HepG2 (cell line): ENCODE measurements around the gene PRKACB. TPM values are rescaled to one million over a fixed set of nuclear protein-coding genes. Genes with fewer than 3 reads are reported as not detected.

Source experiments
- ATAC-seq: fragments of 200-7000 bp; cut with Tn5 transposase; 3 replicates; pipeline ENCODE4 v1.9.1; 2020; ENCODE audit warnings: mild to moderate bottlenecking, moderate library complexity
- BruUV-seq: library from RNA; stranded (reverse); fragments of 400-500 nt; replicated peaks from 2 replicates; lab custom pipeline; 2021; lab: Mats Ljungman, UMichigan
- CTCF ChIA-PET: fragments of 300-600 bp; formaldehyde crosslinking; extraction: SDS; loops from one replicate; lab custom pipeline; 2021; ENCODE audit warnings: low total read pairs, inconsistent platforms, low intra/inter-chr PET ratio; lab: Yijun Ruan, JAX
- POLR2A ChIA-PET: fragments of 350-600 bp; sonication (Branson Sonifier 250); formaldehyde crosslinking; loops from one replicate; lab custom pipeline; 2020; ENCODE audit warnings: antibody characterized with exemption, inconsistent platforms; lab: Yijun Ruan, JAX
- DNase-seq: peaks from one replicate; pipeline ENCODE4 v3.0.0-alpha.2; 2015; ENCODE audit warnings: low spot score
- FAIRE-seq: peaks from 3 replicates; lab custom pipeline; 2011; peaks lifted over from hg19 to GRCh38; lab: Jason Lieb, UNC
- H2AFZ ChIP-seq: one replicate; pipeline ENCODE4 v1.6.1; 2011; ENCODE audit warnings: low read length, inconsistent platforms
- H3K27ac ChIP-seq: fragments of 300-600 bp; 3 replicates; pipeline ENCODE4 v1.8.0; 2011; ENCODE audit warnings: mixed run types, mild to moderate bottlenecking, mixed read lengths, low read length, inconsistent platforms; ENCODE audit not compliant: insufficient read depth; ENCODE audit errors: extremely low read length
- H3K27me3 ChIP-seq, 2 experiments: fragments of 200-600 bp in 1 of 2; 2 replicates in 1 of 2; 3 replicates in 1 of 2; pipeline versions ENCODE4 v1.6.0 to v1.8.0; 2011; ENCODE audit warnings: low read length in 2 of 2, mild to moderate bottlenecking in 2 of 2, moderate library complexity in 2 of 2, inconsistent platforms in 1 of 2; ENCODE audit not compliant: insufficient read depth in 2 of 2, control insufficient read depth in 1 of 2
- H3K36me3 ChIP-seq, 2 experiments: fragments of 200-600 bp in 1 of 2; replicated peaks in 1 of 2; 2 replicates in 1 of 2; 3 replicates in 1 of 2; pipeline versions ENCODE4 v1.5.1 to v1.8.0; 2011; ENCODE audit warnings: low read length in 2 of 2, inconsistent platforms in 1 of 2; ENCODE audit not compliant: insufficient read depth in 2 of 2, control insufficient read depth in 1 of 2
- H3K4me1 ChIP-seq: 2 replicates; pipeline ENCODE4 v1.5.1; 2012; ENCODE audit warnings: low read length, inconsistent platforms; ENCODE audit not compliant: insufficient read depth
- H3K4me2 ChIP-seq: 2 replicates; pipeline ENCODE4 v1.6.0; 2011; ENCODE audit warnings: low read depth, low read length, inconsistent platforms
- H3K4me3 ChIP-seq, 3 experiments: fragments of 200-600 bp in 1 of 3; sonication (generic), shearing (Covaris generic) in 1 of 3; replicated peaks in 1 of 3; 2 replicates each; pipeline ENCODE4 v1.5.1; 2011 to 2016; ENCODE audit warnings: low read length in 3 of 3, inconsistent platforms in 2 of 3, low read depth in 2 of 3, mild to moderate bottlenecking in 2 of 3, control low read depth in 1 of 3, mixed read lengths in 1 of 3; ENCODE audit not compliant: insufficient read depth in 1 of 3
- H3K79me2 ChIP-seq: one replicate; pipeline ENCODE4 v1.6.1; 2011; ENCODE audit warnings: low read length, inconsistent platforms; ENCODE audit not compliant: insufficient read depth
- H3K9ac ChIP-seq: 2 replicates; pipeline ENCODE4 v1.6.0; 2011; ENCODE audit warnings: mild to moderate bottlenecking, low read depth, low read length, inconsistent platforms; ENCODE audit not compliant: insufficient read depth
- H3K9me3 ChIP-seq: 2 replicates; pipeline ENCODE4 v1.5.1; 2012; ENCODE audit warnings: mild to moderate bottlenecking, low read length
- H4K20me1 ChIP-seq: 2 replicates; pipeline ENCODE4 v1.6.0; 2011; ENCODE audit warnings: inconsistent platforms, mild to moderate bottlenecking, low read length, moderate library complexity; ENCODE audit not compliant: insufficient read depth
- MXD1 ChIP-seq: sonication (generic); formaldehyde crosslinking; IDR thresholded peaks from 2 replicates; pipeline ENCODE4 v1.4.0; 2020; ENCODE audit warnings: mild to moderate bottlenecking, missing genetic modification reagents
- POLR2G ChIP-seq: fragments of 200-400 bp; formaldehyde crosslinking; IDR thresholded peaks from 2 replicates; pipeline ENCODE4 v1.6.1; 2018; ENCODE audit warnings: mild to moderate bottlenecking, low read depth, low read length, moderate library complexity
- SNAPC2 ChIP-seq: sonication (generic); formaldehyde crosslinking; IDR thresholded peaks from 2 replicates; pipeline ENCODE4 v1.8.1; 2022; ENCODE audit warnings: mild to moderate bottlenecking, missing genetic modification reagents
- TCF7L2 ChIP-seq: IDR thresholded peaks from 2 replicates; pipeline ENCODE4 v1.6.1; 2011; ENCODE audit warnings: mild to moderate bottlenecking, low read depth, low read length, moderate library complexity
- ZNF484 ChIP-seq: sonication (generic); formaldehyde crosslinking; IDR thresholded peaks from 2 replicates; pipeline ENCODE4 v1.5.1; 2020; ENCODE audit warnings: mild to moderate bottlenecking, low read depth, missing genetic modification reagents, borderline replicate concordance
- ZNF569 ChIP-seq: sonication (generic); formaldehyde crosslinking; IDR thresholded peaks from 2 replicates; pipeline ENCODE4 v1.5.0; 2020; ENCODE audit warnings: mild to moderate bottlenecking, missing genetic modification reagents, moderate library complexity, borderline replicate concordance
- ZNF607 ChIP-seq: sonication (generic); formaldehyde crosslinking; IDR thresholded peaks from 2 replicates; pipeline ENCODE4 v1.5.1; 2020; ENCODE audit warnings: missing genetic modification reagents, mild to moderate bottlenecking, borderline replicate concordance
- ZNF670 ChIP-seq: sonication (generic); formaldehyde crosslinking; IDR thresholded peaks from 2 replicates; pipeline ENCODE4 v1.8.0; 2022; ENCODE audit warnings: mild to moderate bottlenecking, missing genetic modification reagents, borderline replicate concordance
- ZNF709 ChIP-seq: sonication (generic); formaldehyde crosslinking; IDR thresholded peaks from 2 replicates; pipeline ENCODE4 v1.5.0; 2020; ENCODE audit warnings: mild to moderate bottlenecking, missing genetic modification reagents
- WGBS: methylation state at CpG from one replicate; pipeline ENCODE4 v1.1.6; 2017; ENCODE audit warnings: low lambda C conversion rate; 5-methylcytosine and 5-hydroxymethylcytosine counted together
- in situ Hi-C: cut with HindIII; loops from 2 replicates; pipeline ENCODE4 v1.10.0; 2017; ENCODE audit warnings: low pct_unique_long_range_greater_than_20kb; ENCODE audit not compliant: extremely low pct_ligation_motif_present
- intact Hi-C: fragments of 100-400 bp; cut with micrococcal nuclease; formaldehyde crosslinking; loops from one replicate; pipeline ENCODE4 v1.10.0; 2022; ENCODE audit not compliant: unreplicated experiment
- polyA plus RNA-seq, 8 experiments: library from polyadenylated mRNA; depleted of rRNA in 3 of 8; stranded (reverse) in 7 of 8; unstranded in 1 of 8; fragments of >200 nt; fragmentation: Illumina TruSeq in 4 of 8; extraction: Trizol in 4 of 8; gene quantifications; 2 replicates each; pipeline versions ENCODE4 v1.2.1 to v1.2.3, GENCODE V29; 2011 to 2016; ENCODE audit warnings: low read depth in 4 of 8, missing spikeins in 1 of 8, mixed read lengths in 1 of 8; ENCODE audit not compliant: insufficient read depth in 1 of 8
- total RNA-seq, 5 experiments: library from RNA; depleted of rRNA; stranded (reverse); fragments of >200 nt; fragmentation: Illumina TruSeq; extraction: Trizol; gene quantifications; 2 replicates each; pipeline ENCODE4 v1.2.3, GENCODE V29; 2016; ENCODE audit warnings: low read depth in 1 of 5
- TF ChIP-seq, protein P1 (sequence below): sonication (generic); formaldehyde crosslinking; IDR thresholded peaks from 2 replicates; pipeline ENCODE4 v1.4.0; 2020; ENCODE audit warnings: low read depth, mild to moderate bottlenecking, missing genetic modification reagents

Gene PRKACB
- total and polyA plus RNA-seq, 2 of the 13 experiments (the other 11 are each of a cell fraction or from before 2014, with no cell fraction given) = 3.5 to 5.8 TPM

DNA sequence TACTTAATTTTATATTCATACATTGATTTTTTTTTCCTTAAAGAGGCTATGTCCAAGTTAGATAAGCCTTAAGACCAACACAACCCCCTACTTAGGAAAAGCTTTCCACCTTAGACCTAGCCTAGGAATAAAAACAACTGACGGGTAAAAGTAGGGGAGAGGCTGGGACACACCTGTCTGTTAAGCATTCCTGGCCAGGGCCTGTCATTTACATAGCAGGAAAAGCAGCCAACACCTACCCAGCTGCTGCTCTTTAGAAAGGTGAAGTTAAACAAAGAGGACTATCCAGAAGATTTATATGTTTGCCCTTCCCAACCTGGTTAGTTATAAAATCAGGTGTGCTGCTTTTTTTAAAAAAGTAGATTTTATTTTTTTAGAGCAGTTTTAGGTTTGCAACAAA is 128.3 kb downstream of the PRKACB start:
- DNase-seq (no peak), FAIRE-seq (no peak), ATAC-seq (no peak)
- no TSS peak for BruUV-seq
- in situ Hi-C loops (no loop called here), intact Hi-C loops (no loop called here)
- Histone ChIP-seq H4K20me1 (no peaks in the 10 kb centered on the region), H3K4me1 (peaks cover 8% of the 10 kb centered on the region; the same call in 1 of the 2 replicates), H3K9ac (no peak overlapping the region), H2AFZ (no peak overlapping the region), H3K4me2 (no peak overlapping the region), H3K4me3 (no peak overlapping the region), H3K79me2 (no peaks in the 10 kb centered on the region), H3K36me3 (no peaks in the 10 kb centered on the region), H3K27ac (no peak overlapping the region), H3K27me3 (no peaks in the 10 kb centered on the region), H3K9me3 (no peaks in the 10 kb centered on the region)
- TF ChIP-seq ZNF607 (CRISPR knock-in tag) = no peak
- no peak for TF ChIP-seq SNAPC2 (CRISPR knock-in tag)
- TF ChIP-seq, protein P1, sequence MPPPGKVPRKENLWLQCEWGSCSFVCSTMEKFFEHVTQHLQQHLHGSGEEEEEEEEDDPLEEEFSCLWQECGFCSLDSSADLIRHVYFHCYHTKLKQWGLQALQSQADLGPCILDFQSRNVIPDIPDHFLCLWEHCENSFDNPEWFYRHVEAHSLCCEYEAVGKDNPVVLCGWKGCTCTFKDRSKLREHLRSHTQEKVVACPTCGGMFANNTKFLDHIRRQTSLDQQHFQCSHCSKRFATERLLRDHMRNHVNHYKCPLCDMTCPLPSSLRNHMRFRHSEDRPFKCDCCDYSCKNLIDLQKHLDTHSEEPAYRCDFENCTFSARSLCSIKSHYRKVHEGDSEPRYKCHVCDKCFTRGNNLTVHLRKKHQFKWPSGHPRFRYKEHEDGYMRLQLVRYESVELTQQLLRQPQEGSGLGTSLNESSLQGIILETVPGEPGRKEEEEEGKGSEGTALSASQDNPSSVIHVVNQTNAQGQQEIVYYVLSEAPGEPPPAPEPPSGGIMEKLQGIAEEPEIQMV (CRISPR knock-in tag) = no peak
- TF ChIP-seq ZNF484 = no peak
- TF ChIP-seq TCF7L2 = no peak
- no peak for TF ChIP-seq MXD1 (CRISPR knock-in tag)
- no peak for TF ChIP-seq ZNF709 (CRISPR knock-in tag)
- TF ChIP-seq POLR2G = no peak
- TF ChIP-seq ZNF569 (CRISPR knock-in tag) = no peak
- TF ChIP-seq ZNF670 (CRISPR knock-in tag) = no peak
- ChIA-PET POLR2A (no interaction called here), CTCF (no interaction called here)
- WGBS = 0% methylated on average over 1 of the region's 1 CpG
